HG03097 (cell line): ENCODE measurements around the gene TLR2.

Experiments
- ATAC-seq: cut with Tn5 transposase; IDR thresholded peaks from one replicate; pipeline ENCODE4 v1.9.1; 2021; ENCODE audit not compliant: unreplicated experiment, low FRiP score

The TLR2 gene

DNA sequence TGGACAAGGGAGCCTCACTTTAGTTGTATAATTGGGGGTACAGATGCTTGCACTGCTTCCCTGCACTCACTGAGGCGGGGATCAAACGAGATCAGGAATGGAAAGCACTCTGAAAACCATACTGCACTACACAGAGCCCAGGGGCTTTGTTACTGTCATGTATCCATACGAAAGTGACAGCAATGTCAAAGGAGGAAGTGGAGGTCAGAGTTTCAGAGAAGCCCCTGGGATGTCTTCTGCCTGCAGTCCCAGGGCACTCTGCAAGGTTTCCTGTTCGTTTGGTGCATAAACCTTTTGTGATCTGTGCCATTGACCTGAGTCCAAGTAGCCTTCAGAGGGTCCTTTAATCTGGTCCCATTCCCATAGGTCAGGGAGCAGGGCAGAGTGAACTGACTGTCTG is 44.6 kb downstream of the TLR2 start:
- no peak for ATAC-seq

GRCh38 chr4:153729895-153730294 is 45.8 kb downstream of the TLR2 start:
- ATAC-seq: no peak

GRCh38 chr4:153731239-153731638 is 47.2 kb downstream of the TLR2 start:
- ATAC-seq: no peak

DNA sequence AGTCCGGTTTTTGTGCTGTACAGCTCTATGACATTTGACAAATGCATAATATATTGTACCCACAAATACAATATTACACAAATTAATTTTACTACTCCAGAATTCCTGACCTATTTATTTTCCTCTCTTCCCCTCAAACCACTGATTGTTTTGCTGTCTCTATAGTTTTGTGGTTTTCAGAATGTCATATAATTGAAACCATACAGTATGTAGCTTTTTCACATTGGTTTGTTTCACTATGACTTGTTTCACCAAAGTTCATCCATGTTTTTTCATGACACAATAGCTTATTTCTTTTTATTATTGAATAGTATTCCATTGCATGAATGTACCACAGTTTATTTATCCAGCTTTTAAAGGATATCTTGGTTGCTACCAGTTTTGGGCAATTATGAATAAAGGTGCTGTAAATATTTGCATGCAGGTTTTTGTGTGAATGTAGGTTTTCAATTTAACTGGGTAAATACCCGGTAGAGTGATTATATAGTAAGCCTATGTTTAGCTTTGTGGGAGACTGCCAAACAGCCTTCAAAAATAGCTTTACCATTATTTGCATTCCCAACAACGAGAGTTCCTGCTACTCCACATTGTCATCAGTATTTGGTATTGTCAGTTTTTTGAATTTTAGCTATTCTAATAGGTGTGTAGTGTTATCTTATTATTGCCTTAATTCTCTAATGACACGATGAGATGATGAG is 49.8 kb downstream of the TLR2 start:
- no peak for ATAC-seq

- ATAC-seq: no peak
Measured at GRCh38 chr4:153735906-153736461, 51.9 kb downstream of the TLR2 start.

- no peak for ATAC-seq
Measured at GRCh38 chr4:153741541-153741940, 57.5 kb downstream of the TLR2 start.

GRCh38 chr4:153745651-153746050 is 61.6 kb downstream of the TLR2 start:
- ATAC-seq: no peak

DNA sequence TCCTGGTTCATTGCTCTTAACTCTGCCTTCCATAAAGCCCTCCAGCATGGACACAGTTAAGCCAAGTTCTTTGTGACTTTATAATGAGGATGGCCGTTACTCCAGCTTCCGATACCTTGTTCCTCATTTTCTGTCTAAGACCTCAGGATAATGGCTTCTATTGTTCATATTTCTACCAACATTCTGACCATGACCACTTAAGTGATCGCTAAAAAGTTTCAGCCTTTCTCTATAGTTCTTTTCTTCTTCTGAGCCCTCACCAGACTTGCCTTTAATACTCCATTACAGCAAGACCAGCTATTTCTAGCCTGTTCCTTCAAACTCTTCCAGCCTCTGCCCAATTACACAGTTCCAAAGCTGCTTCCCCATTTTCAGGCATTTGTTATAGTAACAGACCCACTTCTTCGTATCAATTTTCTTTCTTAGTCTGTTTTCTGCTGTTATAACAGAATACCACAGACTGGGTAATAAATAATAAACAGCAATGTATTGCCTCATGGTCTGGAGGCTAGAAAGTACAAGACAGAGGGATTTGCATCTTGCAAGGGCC is 63.4 kb downstream of the TLR2 start:
- ATAC-seq: no peak

DNA sequence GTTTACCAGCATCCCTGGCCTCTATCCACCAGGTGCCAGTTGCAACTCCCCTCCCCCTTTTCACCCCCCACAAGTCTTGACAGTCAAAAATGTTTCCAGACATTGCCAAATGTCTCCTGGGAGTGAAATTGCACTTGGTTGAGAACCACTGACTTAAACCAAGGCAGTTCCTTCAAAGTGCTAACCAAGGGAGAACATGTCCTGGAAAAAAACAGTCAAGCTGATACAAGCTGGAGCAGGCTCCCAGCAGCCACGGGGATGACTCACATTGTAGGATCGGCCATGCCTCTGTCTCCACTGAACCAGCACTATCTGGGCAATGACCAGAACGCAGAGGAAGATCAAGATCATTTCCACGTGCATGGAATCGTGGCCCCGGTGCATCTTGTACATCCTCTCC is 64.3 kb downstream of the TLR2 start:
- ATAC-seq: no peak

- ATAC-seq: no peak
Measured at GRCh38 chr4:153750197-153750817, 66.2 kb downstream of the TLR2 start.

DNA sequence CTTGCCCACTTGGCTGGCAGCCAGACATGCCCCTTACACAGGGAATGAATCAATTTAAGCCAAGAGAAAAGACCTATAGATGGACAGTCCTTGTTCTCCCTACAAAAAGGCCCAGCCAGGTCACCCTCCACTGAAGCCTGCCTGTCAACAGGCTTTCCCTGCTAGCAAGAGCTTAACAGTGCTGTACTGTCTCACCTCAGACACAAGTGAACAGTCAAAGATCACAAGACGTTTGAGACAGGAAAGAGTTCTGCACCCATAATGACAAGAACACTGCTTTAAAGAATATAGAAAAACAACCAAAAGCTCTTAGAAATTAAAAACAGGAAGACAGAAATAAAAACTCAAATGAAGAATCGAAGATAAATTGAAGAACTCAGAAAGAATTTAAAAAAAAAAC is 71.1 kb downstream of the TLR2 start:
- no peak for ATAC-seq
